Chondrocyte (in vitro differentiated cells): ENCODE measurements around the gene CRYGN. TPM values are rescaled to one million over a fixed set of nuclear protein-coding genes. Genes with fewer than 3 reads are reported as not detected.

Source experiments
- DNase-seq: peaks from one replicate; pipeline ENCODE4 v3.0.0; 2021; ENCODE audit warnings: mixed read lengths, low spot score
- H3K27ac Mint-ChIP-seq: one replicate; pipeline ENCODE4 v1.8.0; 2021; ENCODE audit warnings: mild to moderate bottlenecking, moderate library complexity, mixed read lengths; ENCODE audit not compliant: unreplicated experiment
- H3K27me3 Mint-ChIP-seq: 2 replicates; pipeline ENCODE4 v1.8.0; 2021; ENCODE audit warnings: low read depth, mixed read lengths
- H3K36me3 Mint-ChIP-seq: 2 replicates; pipeline ENCODE4 v1.8.0; 2021; ENCODE audit warnings: low read depth, mixed read lengths
- H3K4me1 Mint-ChIP-seq: 2 replicates; pipeline ENCODE4 v1.8.0; 2021; ENCODE audit warnings: low read depth, mild to moderate bottlenecking, mixed read lengths
- H3K4me3 Mint-ChIP-seq: one replicate; pipeline ENCODE4 v1.8.0; 2021; ENCODE audit warnings: mild to moderate bottlenecking, moderate library complexity, mixed read lengths; ENCODE audit not compliant: unreplicated experiment
- H3K9me3 Mint-ChIP-seq: 2 replicates; pipeline ENCODE4 v1.8.0; 2021; ENCODE audit warnings: low read depth, mixed read lengths
- total RNA-seq: library from RNA; stranded (reverse); gene quantifications from 3 replicates; pipeline ENCODE4 v1.2.1, GENCODE V29; 2021
- TF ChIP-seq, protein P1 (sequence below): fragments of 200-600 bp; sonication (generic); IDR thresholded peaks from 2 replicates; pipeline ENCODE4 v1.5.0; 2021; ENCODE audit warnings: antibody characterized with exemption, mild to moderate bottlenecking, moderate library complexity

CRYGN gene
- total RNA-seq, 1 donor from 2014 or later: not detected

DNA sequence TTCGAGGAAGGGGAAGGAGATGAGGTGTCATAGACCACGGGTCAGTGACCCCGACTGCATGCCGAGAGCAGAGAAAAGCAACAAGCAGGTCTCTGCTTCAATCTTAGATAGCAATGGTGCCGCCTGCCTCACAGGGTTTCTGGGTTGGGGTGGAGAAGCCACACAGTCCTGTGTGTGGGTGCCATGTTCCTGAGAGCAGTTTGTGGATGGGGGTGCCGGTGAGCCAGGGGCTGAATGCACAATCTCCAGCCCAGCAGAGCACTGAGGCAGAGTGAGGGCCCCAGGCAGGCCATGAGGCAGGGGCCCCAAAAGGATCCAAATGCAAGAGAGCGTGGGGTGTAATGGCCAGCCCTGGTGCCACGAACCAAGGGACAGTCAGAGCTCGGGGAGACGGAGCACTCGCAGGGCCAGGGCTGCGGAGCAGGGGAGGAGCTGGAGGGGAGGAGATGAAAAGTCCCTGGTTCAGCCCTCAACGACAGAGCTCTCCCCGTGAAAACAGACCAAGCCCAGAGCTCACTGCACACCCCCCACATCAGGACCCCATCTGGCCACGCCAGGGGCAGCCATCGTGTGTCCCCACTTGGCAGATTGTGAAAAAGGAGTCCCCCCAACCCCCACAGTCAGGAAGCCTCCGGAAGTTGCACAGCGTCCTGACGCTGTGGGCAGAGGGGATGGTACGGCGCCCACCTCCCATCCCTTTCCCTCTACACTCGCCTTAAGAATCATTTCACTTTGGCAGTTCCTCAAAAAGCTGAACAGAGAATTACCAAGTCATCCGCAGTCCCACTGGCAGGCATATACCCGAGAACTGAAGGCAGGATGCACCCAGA is 50.0 kb downstream of the CRYGN start:
- Mint-ChIP-seq H3K36me3 (no peaks in the 10 kb centered on the region), H3K4me3 (no peak overlapping the region), H3K27ac (no peak overlapping the region), H3K4me1 (no peaks in the 10 kb centered on the region), H3K9me3 (no peaks in the 10 kb centered on the region), H3K27me3 (peaks cover 31% of the 10 kb centered on the region)
- peak; percentile 68 for DNase-seq
- TF ChIP-seq, protein P1, sequence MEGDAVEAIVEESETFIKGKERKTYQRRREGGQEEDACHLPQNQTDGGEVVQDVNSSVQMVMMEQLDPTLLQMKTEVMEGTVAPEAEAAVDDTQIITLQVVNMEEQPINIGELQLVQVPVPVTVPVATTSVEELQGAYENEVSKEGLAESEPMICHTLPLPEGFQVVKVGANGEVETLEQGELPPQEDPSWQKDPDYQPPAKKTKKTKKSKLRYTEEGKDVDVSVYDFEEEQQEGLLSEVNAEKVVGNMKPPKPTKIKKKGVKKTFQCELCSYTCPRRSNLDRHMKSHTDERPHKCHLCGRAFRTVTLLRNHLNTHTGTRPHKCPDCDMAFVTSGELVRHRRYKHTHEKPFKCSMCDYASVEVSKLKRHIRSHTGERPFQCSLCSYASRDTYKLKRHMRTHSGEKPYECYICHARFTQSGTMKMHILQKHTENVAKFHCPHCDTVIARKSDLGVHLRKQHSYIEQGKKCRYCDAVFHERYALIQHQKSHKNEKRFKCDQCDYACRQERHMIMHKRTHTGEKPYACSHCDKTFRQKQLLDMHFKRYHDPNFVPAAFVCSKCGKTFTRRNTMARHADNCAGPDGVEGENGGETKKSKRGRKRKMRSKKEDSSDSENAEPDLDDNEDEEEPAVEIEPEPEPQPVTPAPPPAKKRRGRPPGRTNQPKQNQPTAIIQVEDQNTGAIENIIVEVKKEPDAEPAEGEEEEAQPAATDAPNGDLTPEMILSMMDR: no peak

DNA sequence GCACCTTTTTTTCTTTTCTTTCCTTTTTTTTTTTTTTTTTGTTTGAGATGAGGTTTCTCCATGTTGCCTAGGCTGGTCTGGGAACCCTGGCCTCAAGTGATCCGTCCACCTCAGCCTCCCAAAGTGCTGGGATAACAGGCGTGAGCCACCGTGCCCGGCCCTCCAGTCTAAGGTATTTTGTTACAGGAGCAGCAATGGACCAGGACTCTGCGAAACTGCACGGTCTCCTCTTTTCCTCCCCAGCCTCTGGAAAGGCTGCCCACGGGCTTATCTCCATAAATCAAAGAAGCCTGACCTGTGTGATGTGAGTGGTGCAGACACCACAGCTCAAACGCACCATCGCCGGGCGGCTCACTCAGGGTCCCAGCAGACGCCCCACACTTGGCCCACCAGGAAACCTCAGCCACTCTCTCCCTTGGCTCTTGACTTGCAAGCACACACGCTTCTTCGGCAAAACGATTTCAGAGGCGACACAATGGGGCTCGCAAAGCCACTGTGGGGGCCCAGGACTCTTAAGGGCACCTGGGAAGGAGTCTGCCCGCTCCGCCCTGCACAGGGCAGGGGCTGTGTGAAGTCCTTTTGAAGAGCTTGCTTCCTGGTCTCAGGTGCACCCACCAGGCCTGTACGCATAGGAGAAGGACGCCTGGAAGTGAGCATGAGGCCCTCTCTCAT is 50.7 kb downstream of the CRYGN start:
- Mint-ChIP-seq H3K4me3 (no peak overlapping the region), H3K9me3 (no peaks in the 10 kb centered on the region), H3K36me3 (no peaks in the 10 kb centered on the region), H3K4me1 (no peaks in the 10 kb centered on the region), H3K27me3 (peaks cover 34% of the 10 kb centered on the region), H3K27ac (no peak overlapping the region)
- peak; percentile 77 for DNase-seq
- TF ChIP-seq, protein P1: no peak

DNA sequence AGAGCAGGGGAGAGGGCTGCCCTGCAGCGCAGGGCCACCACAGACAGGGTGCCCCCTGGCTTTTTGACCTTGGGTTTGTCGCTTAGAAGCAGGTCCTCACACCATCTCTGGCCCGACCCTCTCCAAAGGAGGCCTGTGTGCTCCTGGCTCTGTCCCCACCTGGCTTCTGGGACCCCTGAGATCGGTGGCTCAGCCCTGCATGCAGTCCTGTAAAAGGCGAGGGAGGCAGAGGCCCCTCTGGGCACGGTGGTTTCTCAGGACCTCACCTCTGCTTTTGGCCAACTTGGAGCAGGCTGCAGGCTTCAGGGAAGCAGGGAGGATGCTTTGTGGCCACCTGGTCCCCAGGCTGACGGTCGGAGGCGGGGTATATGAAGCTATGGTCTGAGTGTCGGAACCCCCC is 51.5 kb downstream of the CRYGN start:
- Mint-ChIP-seq H3K4me1 (no peaks in the 10 kb centered on the region), H3K36me3 (no peaks in the 10 kb centered on the region), H3K9me3 (no peaks in the 10 kb centered on the region), H3K27me3 (peaks cover 37% of the 10 kb centered on the region), H3K4me3 (no peak overlapping the region), H3K27ac (no peak overlapping the region)
- DNase-seq: peak; percentile 66
- TF ChIP-seq, protein P1: no peak

DNA sequence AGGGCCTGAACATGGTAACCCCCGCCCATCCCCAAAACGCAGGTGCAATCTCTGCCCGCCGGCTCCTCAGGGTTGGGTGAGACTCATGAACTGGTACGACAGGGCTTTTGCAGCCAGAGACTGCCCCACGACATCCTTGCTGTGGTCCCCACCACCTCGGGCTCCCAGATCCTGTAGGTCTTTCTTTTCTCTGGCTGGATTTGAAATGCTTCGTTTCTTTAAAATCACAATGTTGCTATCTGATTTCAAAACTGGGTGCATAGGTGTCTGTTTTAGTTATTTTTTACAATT is 52.0 kb downstream of the CRYGN start:
- TF ChIP-seq, protein P1: no peak
- no peak for DNase-seq
- peaks cover 34% of the 10 kb centered on the region for H3K27me3 Mint-ChIP-seq
- H3K27ac Mint-ChIP-seq: no peak overlapping the region
- no peaks in the 10 kb centered on the region for H3K9me3 Mint-ChIP-seq
- no peak overlapping the region for H3K4me3 Mint-ChIP-seq
- H3K4me1 Mint-ChIP-seq: no peaks in the 10 kb centered on the region
- no peaks in the 10 kb centered on the region for H3K36me3 Mint-ChIP-seq

DNA sequence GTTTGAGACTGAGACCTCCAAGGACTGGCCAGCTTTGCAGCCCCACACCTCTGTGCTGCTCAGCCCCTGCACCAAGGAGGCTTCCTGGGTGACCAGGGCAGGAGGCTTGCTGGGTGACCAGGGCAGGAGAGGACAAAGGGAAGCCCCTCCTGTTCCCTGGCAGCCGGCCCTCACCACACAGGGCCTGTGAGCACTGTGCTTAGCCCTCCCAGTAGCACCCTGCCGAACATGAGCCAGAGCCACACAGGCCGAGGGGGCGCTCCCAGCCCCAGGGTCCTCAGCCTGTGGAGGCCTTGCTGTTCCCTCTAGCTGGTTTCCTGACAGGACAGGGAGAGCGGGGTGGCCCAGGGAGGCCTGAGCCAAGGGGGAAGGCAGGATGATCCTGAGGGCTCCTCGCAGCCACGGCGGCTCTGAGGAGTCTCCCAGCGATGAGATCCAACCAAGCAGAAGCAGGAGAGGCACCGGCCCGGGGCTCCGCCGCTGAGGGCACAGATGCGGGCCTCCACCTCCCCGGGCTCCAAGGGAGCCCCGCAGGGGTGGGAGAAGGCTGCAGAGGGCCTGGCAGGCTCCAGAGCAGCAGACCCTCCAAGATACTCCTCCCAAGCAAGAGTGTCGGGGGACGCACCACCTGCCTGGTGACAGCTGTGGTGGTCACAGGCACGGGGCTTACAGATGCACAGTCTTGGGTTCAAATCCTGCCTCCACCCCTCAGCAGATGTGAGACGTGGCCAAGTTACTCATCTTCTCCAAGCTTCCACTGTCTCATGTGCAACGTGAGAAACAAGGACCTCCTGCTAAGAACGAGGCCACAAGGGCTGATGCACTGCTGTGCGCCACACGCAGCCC is 52.6 kb downstream of the CRYGN start:
- H3K4me1 Mint-ChIP-seq: peaks cover under 1% of the 10 kb centered on the region
- H3K9me3 Mint-ChIP-seq: no peaks in the 10 kb centered on the region
- H3K36me3 Mint-ChIP-seq: no peaks in the 10 kb centered on the region
- peaks cover 35% of the 10 kb centered on the region for H3K27me3 Mint-ChIP-seq
- peak; percentile 80 for DNase-seq
- no peak overlapping the region for H3K4me3 Mint-ChIP-seq
- TF ChIP-seq, protein P1: no peak
- H3K27ac Mint-ChIP-seq: no peak overlapping the region
